ENCODE results near the gene GPD1L.

DNA sequence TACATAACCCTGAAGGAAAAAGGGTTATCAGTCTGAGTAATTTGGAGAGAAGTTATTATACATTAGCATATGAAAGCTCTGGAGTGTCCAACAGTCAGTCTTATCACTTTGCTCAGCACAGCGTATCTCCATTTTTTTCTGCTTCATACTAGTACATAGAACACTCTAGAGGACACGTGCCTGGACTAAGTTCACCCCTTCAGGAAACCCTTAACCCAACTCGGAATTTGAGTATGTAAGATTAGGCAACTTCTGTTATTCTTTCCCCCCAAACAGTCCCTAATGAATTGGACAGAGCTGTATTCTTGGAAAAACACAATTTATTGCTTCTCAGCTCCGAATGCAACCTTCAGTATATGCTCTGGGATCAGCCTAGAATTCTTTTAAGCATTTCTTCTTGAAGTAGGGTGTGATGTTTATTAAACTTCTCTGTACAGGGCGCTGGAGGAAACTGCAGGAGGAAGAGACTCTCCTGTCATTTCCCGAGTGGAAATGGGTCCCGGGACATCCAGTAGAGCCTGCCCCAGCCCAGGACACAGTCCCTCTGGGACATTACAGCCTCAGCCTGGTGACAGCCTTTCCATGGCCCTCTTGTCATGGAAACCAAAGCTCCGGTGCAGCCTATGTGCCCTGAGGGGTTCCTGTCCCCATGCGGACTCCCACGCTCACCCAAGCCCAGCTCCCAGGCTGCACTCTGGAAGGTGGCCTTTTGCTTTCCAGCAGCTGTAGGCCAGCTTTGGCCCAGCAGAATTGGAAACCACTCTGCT is 94.8 kb downstream of the GPD1L start:
- TF ChIP-seq CTCF (IDR thresholded peaks at IDR 0.05) (no peak), EZH2 (IDR thresholded peaks at IDR 0.05; ENCODE audit: borderline replicate concordance, insufficient read depth, low read depth, low read length, poor library complexity, severe bottlenecking) (no peak)
